HCT116 (cell line): ENCODE data around the gene SLCO6A1. TPM values are rescaled to one million over a fixed set of nuclear protein-coding genes. Genes with fewer than 3 reads are reported as not detected.

Experiments
- ATAC-seq: fragments of 200-7000 bp; cut with Tn5 transposase; 2 replicates; pipeline ENCODE4 v1.9.1; 2020; ENCODE audit warnings: mild to moderate bottlenecking, moderate library complexity
- BruUV-seq: library from RNA; stranded (reverse); fragments of 400-500 nt; replicated peaks from 2 replicates; lab custom pipeline; 2021; lab: Mats Ljungman, UMichigan
- CTCF ChIA-PET: fragments of 300-600 bp; sonication (Branson Sonifier 250); formaldehyde crosslinking; loops from one replicate; lab custom pipeline; 2021; ENCODE audit warnings: antibody characterized with exemption; lab: Charles Lee
- POLR2A ChIA-PET: fragments of 300-600, 350-600 bp; sonication (Branson Sonifier 250); formaldehyde crosslinking; loops from one replicate; lab custom pipeline; 2021; ENCODE audit warnings: antibody characterized with exemption; lab: Charles Lee
- RAD21 ChIA-PET, 2 experiments: fragments of 300-600 bp; sonication (Branson Sonifier 250); formaldehyde crosslinking; loops; one replicate each; lab custom pipeline; 2023; ENCODE audit warnings: low total read pairs in 2 of 2; ENCODE audit not compliant: uncharacterized antibody in 2 of 2, unreplicated experiment in 2 of 2, low non-redundant PET in 1 of 2; lab: Charles Lee
- DNase-seq: peaks from one replicate; pipeline ENCODE4 v3.0.0-alpha.2; 2010; ENCODE audit warnings: low read depth, low spot score
- H2AFZ ChIP-seq: fragments of 200-600 bp; shearing (Covaris generic), sonication (generic); 2 replicates; pipeline ENCODE4 v1.6.1; 2017; ENCODE audit warnings: low read depth, mixed run types, mixed read lengths, antibody characterized with exemption, low read length; ENCODE audit not compliant: poor library complexity, severe bottlenecking
- H3K27ac ChIP-seq: 2 replicates; pipeline ENCODE4 v1.5.1; 2012; ENCODE audit warnings: low read depth, low read length
- H3K27me3 ChIP-seq: fragments of 200-600 bp; sonication (generic); 2 replicates; pipeline ENCODE4 v1.6.1; 2016; ENCODE audit warnings: mixed run types, low read length, mixed read lengths; ENCODE audit not compliant: insufficient read depth
- H3K36me3 ChIP-seq, 2 experiments: fragments of 200-500 bp in 1 of 2; fragments of 200-600 bp in 1 of 2; sonication (Bioruptor generic) in 1 of 2; sonication (generic) in 1 of 2; 2 replicates each; pipeline versions ENCODE4 v1.5.1 to v1.6.1; 2014 to 2016; ENCODE audit warnings: low read length in 2 of 2, inconsistent platforms in 1 of 2, mixed read lengths in 1 of 2, mixed run types in 1 of 2; ENCODE audit not compliant: insufficient read depth in 2 of 2, control insufficient read depth in 1 of 2
- H3K4me1 ChIP-seq, 2 experiments: fragments of 200-600 bp in 1 of 2; sonication (generic) in 1 of 2; 2 replicates each; pipeline versions ENCODE4 v1.5.1 to v1.6.1; 2012 to 2017; ENCODE audit warnings: low read length in 2 of 2, inconsistent platforms in 1 of 2, mild to moderate bottlenecking in 1 of 2, mixed read lengths in 1 of 2, mixed run types in 1 of 2, moderate library complexity in 1 of 2; ENCODE audit not compliant: insufficient read depth in 2 of 2, control insufficient read depth in 1 of 2
- H3K4me2 ChIP-seq: fragments of 200-600 bp; sonication (generic); 2 replicates; pipeline ENCODE4 v1.6.1; 2017; ENCODE audit warnings: mixed run types, low read length, mixed read lengths
- H3K4me3 ChIP-seq, 2 experiments: fragments of 200-600 bp in 1 of 2; sonication (generic) in 1 of 2; replicated peaks in 1 of 2; 2 replicates each; pipeline ENCODE4 v1.5.1; 2011 to 2016; ENCODE audit warnings: low read length in 2 of 2, control low read depth in 1 of 2, low read depth in 1 of 2, mild to moderate bottlenecking in 1 of 2, mixed read lengths in 1 of 2, mixed run types in 1 of 2
- H3K79me2 ChIP-seq: fragments of 200-600 bp; sonication (generic); 2 replicates; pipeline ENCODE4 v1.6.1; 2017; ENCODE audit warnings: mild to moderate bottlenecking, mixed run types, low read length, moderate library complexity, mixed read lengths; ENCODE audit not compliant: insufficient read depth
- H3K9ac ChIP-seq: fragments of 200-600 bp; sonication (generic); 2 replicates; pipeline ENCODE4 v1.6.1; 2016; ENCODE audit warnings: low read length, mixed read lengths
- H3K9me2 ChIP-seq: fragments of 200-600 bp; sonication (generic), shearing (Covaris generic); 2 replicates; pipeline ENCODE4 v1.6.1; 2017; ENCODE audit warnings: mixed run types, mild to moderate bottlenecking, moderate library complexity; ENCODE audit not compliant: insufficient read depth
- H3K9me3 ChIP-seq, 2 experiments: fragments of 200-500 bp in 1 of 2; fragments of 200-600 bp in 1 of 2; sonication (Bioruptor generic) in 1 of 2; sonication (generic) in 1 of 2; 2 replicates each; pipeline ENCODE4 v1.6.1; 2014 to 2017; ENCODE audit warnings: low read length in 2 of 2, mixed read lengths in 2 of 2, inconsistent platforms in 1 of 2, low read depth in 1 of 2, mild to moderate bottlenecking in 1 of 2, mixed run types in 1 of 2, moderate library complexity in 1 of 2; ENCODE audit not compliant: control insufficient read depth in 1 of 2, insufficient read depth in 1 of 2
- H4K20me1 ChIP-seq: fragments of 200-600 bp; sonication (generic), shearing (Covaris generic); 2 replicates; pipeline ENCODE4 v1.6.1; 2017; ENCODE audit warnings: mixed run types, mild to moderate bottlenecking, moderate library complexity; ENCODE audit not compliant: insufficient read depth
- EZH2phosphoT487 ChIP-seq: fragments of 200-600 bp; IDR thresholded peaks from 2 replicates; pipeline ENCODE4 v1.6.1; 2018; ENCODE audit warnings: antibody characterized with exemption, borderline replicate concordance
- FOSL1 ChIP-seq: IDR thresholded peaks from 2 replicates; pipeline ENCODE4 v1.6.1; 2012; ENCODE audit warnings: low read depth
- JUND ChIP-seq: IDR thresholded peaks from 2 replicates; pipeline ENCODE4 v1.6.1; 2012
- POLR2A ChIP-seq: IDR thresholded peaks from 2 replicates; pipeline ENCODE4 v1.7.0; 2011; ENCODE audit warnings: borderline replicate concordance; ENCODE audit not compliant: insufficient read depth, insufficient read length; ENCODE audit errors: extremely low read depth
- POLR2AphosphoS5 ChIP-seq: IDR thresholded peaks from 2 replicates; pipeline ENCODE4 v1.6.1; 2011; ENCODE audit warnings: mild to moderate bottlenecking, low read depth, low read length, moderate library complexity
- RAD21 ChIP-seq: IDR thresholded peaks from 2 replicates; pipeline ENCODE4 v1.6.1; 2012; ENCODE audit warnings: low read depth, mild to moderate bottlenecking
- SIN3A ChIP-seq: IDR thresholded peaks from 2 replicates; pipeline ENCODE4 v1.6.1; 2012; ENCODE audit warnings: low read depth
- SRF ChIP-seq: IDR thresholded peaks from 2 replicates; pipeline ENCODE4 v1.6.1; 2012; ENCODE audit warnings: low read depth
- TCF7L2 ChIP-seq: IDR thresholded peaks from 2 replicates; pipeline ENCODE4 v1.7.0; 2011; ENCODE audit warnings: borderline replicate concordance, inconsistent platforms; ENCODE audit not compliant: insufficient read depth, insufficient read length; ENCODE audit errors: extremely low read depth
- ZFX ChIP-seq: fragments of 450-650 bp; IDR thresholded peaks from 2 replicates; pipeline ENCODE4 v1.6.1; 2017
- ZNF274 ChIP-seq: fragments of 200-500 bp; sonication (Bioruptor generic); IDR thresholded peaks from 2 replicates; pipeline ENCODE4 v1.6.1; 2014; ENCODE audit warnings: mild to moderate bottlenecking, low read depth, low read length, inconsistent platforms
- intact Hi-C: fragments of 100-400 bp; cut with micrococcal nuclease; formaldehyde crosslinking; loops from 2 replicates; pipeline ENCODE4 v1.10.0; 2022
- total RNA-seq: library from RNA; stranded (reverse); gene quantifications from one replicate; pipeline ENCODE4 v1.2.1, GENCODE V29; 2021; ENCODE audit not compliant: unreplicated experiment
- TF ChIP-seq, protein P1 (sequence below): IDR thresholded peaks from 2 replicates; pipeline ENCODE4 v1.6.1; 2012
- TF ChIP-seq, protein P2 (sequence below): IDR thresholded peaks from 2 replicates; pipeline ENCODE4 v1.6.1; 2012; ENCODE audit warnings: low read depth
- TF ChIP-seq, protein P3 (sequence below): IDR thresholded peaks from 2 replicates; pipeline ENCODE4 v1.6.1; 2012

Gene SLCO6A1
- total RNA-seq, 1 experiment from 2014 or later: 0.69 TPM

DNA sequence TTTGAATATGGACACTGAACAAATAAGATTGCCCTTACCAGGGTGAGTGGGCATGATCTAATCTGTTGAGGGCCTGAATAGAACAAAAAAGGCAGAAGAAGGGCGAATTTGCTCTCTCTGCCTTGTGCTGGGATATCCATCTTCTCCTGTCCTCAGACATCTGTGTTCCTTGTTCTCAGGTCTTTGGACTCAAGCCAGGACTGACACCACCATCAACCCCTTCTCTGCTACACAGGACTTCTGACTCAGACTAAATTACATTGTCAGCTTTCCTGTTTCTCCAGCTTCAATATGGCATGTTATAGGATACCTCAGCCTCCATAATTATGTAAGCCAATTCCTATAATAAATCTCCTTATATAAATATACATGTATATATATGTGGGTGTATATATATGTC, 40.8 kb upstream of the SLCO6A1 start:
- no peak overlapping the region for H3K9ac ChIP-seq
- H3K79me2 ChIP-seq: no peaks in the 10 kb centered on the region
- H3K27ac ChIP-seq: no peak overlapping the region
- H3K4me1 ChIP-seq: no peaks in the 10 kb centered on the region
- BruUV-seq: no TSS peak
- ATAC-seq: no peak
- TF ChIP-seq FOSL1 (no peak), JUND (no peak), TCF7L2 (no peak), SIN3A (no peak), ZNF274 (no peak), ZFX (no peak), SRF (no peak), RAD21 (no peak), EZH2phosphoT487 (no peak), POLR2A (no peak), POLR2AphosphoS5 (no peak)
- TF ChIP-seq, protein P1, sequence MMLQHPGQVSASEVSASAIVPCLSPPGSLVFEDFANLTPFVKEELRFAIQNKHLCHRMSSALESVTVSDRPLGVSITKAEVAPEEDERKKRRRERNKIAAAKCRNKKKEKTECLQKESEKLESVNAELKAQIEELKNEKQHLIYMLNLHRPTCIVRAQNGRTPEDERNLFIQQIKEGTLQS: no peak
- TF ChIP-seq, protein P2, sequence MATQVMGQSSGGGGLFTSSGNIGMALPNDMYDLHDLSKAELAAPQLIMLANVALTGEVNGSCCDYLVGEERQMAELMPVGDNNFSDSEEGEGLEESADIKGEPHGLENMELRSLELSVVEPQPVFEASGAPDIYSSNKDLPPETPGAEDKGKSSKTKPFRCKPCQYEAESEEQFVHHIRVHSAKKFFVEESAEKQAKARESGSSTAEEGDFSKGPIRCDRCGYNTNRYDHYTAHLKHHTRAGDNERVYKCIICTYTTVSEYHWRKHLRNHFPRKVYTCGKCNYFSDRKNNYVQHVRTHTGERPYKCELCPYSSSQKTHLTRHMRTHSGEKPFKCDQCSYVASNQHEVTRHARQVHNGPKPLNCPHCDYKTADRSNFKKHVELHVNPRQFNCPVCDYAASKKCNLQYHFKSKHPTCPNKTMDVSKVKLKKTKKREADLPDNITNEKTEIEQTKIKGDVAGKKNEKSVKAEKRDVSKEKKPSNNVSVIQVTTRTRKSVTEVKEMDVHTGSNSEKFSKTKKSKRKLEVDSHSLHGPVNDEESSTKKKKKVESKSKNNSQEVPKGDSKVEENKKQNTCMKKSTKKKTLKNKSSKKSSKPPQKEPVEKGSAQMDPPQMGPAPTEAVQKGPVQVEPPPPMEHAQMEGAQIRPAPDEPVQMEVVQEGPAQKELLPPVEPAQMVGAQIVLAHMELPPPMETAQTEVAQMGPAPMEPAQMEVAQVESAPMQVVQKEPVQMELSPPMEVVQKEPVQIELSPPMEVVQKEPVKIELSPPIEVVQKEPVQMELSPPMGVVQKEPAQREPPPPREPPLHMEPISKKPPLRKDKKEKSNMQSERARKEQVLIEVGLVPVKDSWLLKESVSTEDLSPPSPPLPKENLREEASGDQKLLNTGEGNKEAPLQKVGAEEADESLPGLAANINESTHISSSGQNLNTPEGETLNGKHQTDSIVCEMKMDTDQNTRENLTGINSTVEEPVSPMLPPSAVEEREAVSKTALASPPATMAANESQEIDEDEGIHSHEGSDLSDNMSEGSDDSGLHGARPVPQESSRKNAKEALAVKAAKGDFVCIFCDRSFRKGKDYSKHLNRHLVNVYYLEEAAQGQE: no peak
- TF ChIP-seq, protein P3, sequence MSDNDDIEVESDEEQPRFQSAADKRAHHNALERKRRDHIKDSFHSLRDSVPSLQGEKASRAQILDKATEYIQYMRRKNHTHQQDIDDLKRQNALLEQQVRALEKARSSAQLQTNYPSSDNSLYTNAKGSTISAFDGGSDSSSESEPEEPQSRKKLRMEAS: no peak
- H3K4me3 ChIP-seq: no peak overlapping the region
- H3K9me3 ChIP-seq: no peaks in the 10 kb centered on the region
- H3K36me3 ChIP-seq: no peaks in the 10 kb centered on the region
- DNase-seq: no peak
- H4K20me1 ChIP-seq: no peaks in the 10 kb centered on the region
- ChIA-PET RAD21 (no interaction called here), CTCF (interaction anchor here (0.9 kb wide), 1 partner anchor 685 kb away, joined by 4 read pairs; no protein-coding TSS in a partner anchor), POLR2A (no interaction called here)
- H3K27me3 ChIP-seq: no peaks in the 10 kb centered on the region
- H2AFZ ChIP-seq: no peak overlapping the region
- no peaks in the 10 kb centered on the region for H3K9me2 ChIP-seq
- intact Hi-C loops: no loop called here
- no peak overlapping the region for H3K4me2 ChIP-seq
